ENCODE measurements around the gene RNASE1. TPM values are rescaled to one million over a fixed set of nuclear protein-coding genes. Genes with fewer than 3 reads are reported as not detected.
A peak's percentile ranks its signal among the peaks of the same experiment; 100 is the strongest.

RNASE1 gene
- total RNA-seq, 1 donor from 2014 or later = not detected

DNA sequence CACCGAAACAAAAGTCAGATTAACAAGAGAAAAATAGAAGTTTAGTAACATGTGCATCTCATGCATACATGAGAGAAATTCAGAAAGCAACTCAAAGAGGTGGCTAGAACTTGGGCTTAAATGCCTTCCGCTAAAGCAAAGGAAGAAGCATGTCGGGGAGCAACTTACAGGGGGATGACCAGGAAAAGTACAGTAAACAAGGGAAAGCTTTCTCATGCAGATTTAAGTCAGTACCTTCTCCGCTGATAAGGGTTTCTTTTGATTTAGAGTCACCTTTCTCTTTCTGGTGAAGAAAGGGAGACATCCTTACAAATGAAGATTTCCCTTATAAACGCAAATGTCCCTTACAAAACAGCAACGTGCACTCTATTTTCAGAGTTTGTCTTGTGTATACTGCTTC is 27.6 kb downstream of the RNASE1 start:
- no peak for TF ChIP-seq EZH2phosphoT487 (IDR thresholded peaks at IDR 0.05)
- no peaks in the 10 kb centered on the region for H3K27me3 ChIP-seq
- H3K79me2 ChIP-seq (ENCODE audit: low read depth) = no peaks in the 10 kb centered on the region
- Mint-ChIP-seq H3K4me1 (no peaks in the 10 kb centered on the region), H3K4me3 (no peak overlapping the region), H3K36me3 (no peaks in the 10 kb centered on the region), H3K27me3 (ENCODE audit: insufficient read depth, low read depth) (peaks cover 2% of the 10 kb centered on the region), H3K9me3 (no peaks in the 10 kb centered on the region), H3K27ac (no peak overlapping the region)
- H3K4me1 ChIP-seq = no peaks in the 10 kb centered on the region
- DNase-seq (ENCODE audit: low spot score) = no peak
- no peak overlapping the region for H3K4me3 ChIP-seq
- H3K9ac ChIP-seq = no peak overlapping the region
- no peaks in the 10 kb centered on the region for H3K36me3 ChIP-seq
- no peak overlapping the region for H3K27ac ChIP-seq
- H4K20me1 ChIP-seq (ENCODE audit: low read depth) = no peaks in the 10 kb centered on the region
- peak overlapping the region; percentile 6 for H3K4me2 ChIP-seq
- H3K9me3 ChIP-seq (ENCODE audit: low read depth) = no peaks in the 10 kb centered on the region
- H2AFZ ChIP-seq (replicated peaks) = peak overlapping the region; percentile 13
- no peaks in the 10 kb centered on the region for H3F3A ChIP-seq (ENCODE audit: low read depth)

DNA sequence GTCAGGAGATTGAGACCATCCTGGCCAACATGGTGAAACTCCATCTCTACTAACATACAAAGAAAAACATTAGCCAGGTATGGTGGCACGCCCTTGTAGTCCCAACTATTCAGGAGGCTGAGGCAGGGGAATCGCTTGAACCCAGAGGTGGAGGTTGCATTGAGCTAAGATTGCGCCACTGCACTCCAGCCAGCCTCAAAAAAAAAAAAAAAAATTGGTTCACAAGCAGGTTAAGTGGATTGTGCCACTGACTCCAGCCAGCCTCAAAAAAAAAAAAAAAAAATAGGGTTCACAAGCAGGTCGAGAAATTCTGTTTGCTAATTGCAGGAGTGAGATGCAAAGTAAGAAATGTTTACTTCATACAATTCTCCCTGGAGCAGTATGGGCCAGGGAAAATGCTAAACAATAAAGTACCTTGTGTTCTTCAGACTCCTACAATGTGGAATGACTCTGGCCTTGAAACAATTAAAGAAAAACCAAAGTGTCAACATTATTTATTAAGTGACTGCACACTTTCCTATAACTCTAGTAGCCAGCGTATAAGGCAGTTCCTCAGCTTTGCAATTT is 28.3 kb downstream of the RNASE1 start:
- no peaks in the 10 kb centered on the region for H3K4me1 Mint-ChIP-seq
- no peak overlapping the region for H3K4me2 ChIP-seq

GRCh38 chr14:20772650-20773049 is 30.0 kb downstream of the RNASE1 start:
- no peak overlapping the region for H3K27ac Mint-ChIP-seq
- no peak for DNase-seq (ENCODE audit: low spot score)
- H3K4me1 Mint-ChIP-seq = no peaks in the 10 kb centered on the region

More for the DNA sequence above, 28.3 kb downstream of the RNASE1 start:
- Histone ChIP-seq H4K20me1 (ENCODE audit: low read depth) (no peaks in the 10 kb centered on the region), H2AFZ (replicated peaks) (peak overlapping the region; percentile 13), H3K79me2 (ENCODE audit: low read depth) (no peaks in the 10 kb centered on the region), H3K36me3 (no peaks in the 10 kb centered on the region), H3K9me3 (ENCODE audit: low read depth) (no peaks in the 10 kb centered on the region), H3F3A (ENCODE audit: low read depth) (no peaks in the 10 kb centered on the region), H3K27me3 (no peaks in the 10 kb centered on the region), H3K4me3 (no peak overlapping the region), H3K4me1 (no peaks in the 10 kb centered on the region), H3K9ac (no peak overlapping the region), H3K27ac (no peak overlapping the region)
- Mint-ChIP-seq H3K9me3 (no peaks in the 10 kb centered on the region), H3K27ac (no peak overlapping the region), H3K36me3 (no peaks in the 10 kb centered on the region), H3K4me3 (no peak overlapping the region), H3K27me3 (ENCODE audit: insufficient read depth, low read depth) (peaks cover 2% of the 10 kb centered on the region)
- TF ChIP-seq EZH2phosphoT487 (IDR thresholded peaks at IDR 0.05) (no peak), EZH2 (IDR thresholded peaks at IDR 0.05) (no peak)
- TF ChIP-seq, protein P1, sequence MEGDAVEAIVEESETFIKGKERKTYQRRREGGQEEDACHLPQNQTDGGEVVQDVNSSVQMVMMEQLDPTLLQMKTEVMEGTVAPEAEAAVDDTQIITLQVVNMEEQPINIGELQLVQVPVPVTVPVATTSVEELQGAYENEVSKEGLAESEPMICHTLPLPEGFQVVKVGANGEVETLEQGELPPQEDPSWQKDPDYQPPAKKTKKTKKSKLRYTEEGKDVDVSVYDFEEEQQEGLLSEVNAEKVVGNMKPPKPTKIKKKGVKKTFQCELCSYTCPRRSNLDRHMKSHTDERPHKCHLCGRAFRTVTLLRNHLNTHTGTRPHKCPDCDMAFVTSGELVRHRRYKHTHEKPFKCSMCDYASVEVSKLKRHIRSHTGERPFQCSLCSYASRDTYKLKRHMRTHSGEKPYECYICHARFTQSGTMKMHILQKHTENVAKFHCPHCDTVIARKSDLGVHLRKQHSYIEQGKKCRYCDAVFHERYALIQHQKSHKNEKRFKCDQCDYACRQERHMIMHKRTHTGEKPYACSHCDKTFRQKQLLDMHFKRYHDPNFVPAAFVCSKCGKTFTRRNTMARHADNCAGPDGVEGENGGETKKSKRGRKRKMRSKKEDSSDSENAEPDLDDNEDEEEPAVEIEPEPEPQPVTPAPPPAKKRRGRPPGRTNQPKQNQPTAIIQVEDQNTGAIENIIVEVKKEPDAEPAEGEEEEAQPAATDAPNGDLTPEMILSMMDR (IDR thresholded peaks at IDR 0.05) = no peak
- no peak for DNase-seq (ENCODE audit: low spot score)

GRCh38 chr14:20769421-20769820 is 33.2 kb downstream of the RNASE1 start:
- Mint-ChIP-seq H3K36me3 (no peaks in the 10 kb centered on the region), H3K27ac (no peak overlapping the region), H3K4me3 (no peak overlapping the region), H3K27me3 (ENCODE audit: insufficient read depth, low read depth) (no peaks in the 10 kb centered on the region), H3K9me3 (no peaks in the 10 kb centered on the region), H3K4me1 (no peaks in the 10 kb centered on the region)
- Histone ChIP-seq H3K79me2 (ENCODE audit: low read depth) (no peaks in the 10 kb centered on the region), H3K4me1 (no peaks in the 10 kb centered on the region), H3K4me2 (no peak overlapping the region), H3F3A (ENCODE audit: low read depth) (no peaks in the 10 kb centered on the region), H3K9ac (no peak overlapping the region), H4K20me1 (ENCODE audit: low read depth) (no peaks in the 10 kb centered on the region), H2AFZ (replicated peaks) (no peak overlapping the region), H3K36me3 (no peaks in the 10 kb centered on the region), H3K27ac (no peak overlapping the region), H3K4me3 (no peak overlapping the region), H3K9me3 (ENCODE audit: low read depth) (no peaks in the 10 kb centered on the region), H3K27me3 (no peaks in the 10 kb centered on the region)
- TF ChIP-seq EZH2 (IDR thresholded peaks at IDR 0.05) (no peak), EZH2phosphoT487 (IDR thresholded peaks at IDR 0.05) (no peak)
- TF ChIP-seq, protein P1 (IDR thresholded peaks at IDR 0.05) = no peak
- no peak for DNase-seq (ENCODE audit: low spot score)

More at GRCh38 chr14:20772650-20773049, 30.0 kb downstream of the RNASE1 start:
- H4K20me1 ChIP-seq (ENCODE audit: low read depth) = no peaks in the 10 kb centered on the region
- H3F3A ChIP-seq (ENCODE audit: low read depth) = no peaks in the 10 kb centered on the region
- H3K27me3 ChIP-seq = no peaks in the 10 kb centered on the region
- no peak overlapping the region for H3K4me2 ChIP-seq
- no peaks in the 10 kb centered on the region for H3K9me3 ChIP-seq (ENCODE audit: low read depth)
- no peak for TF ChIP-seq EZH2 (IDR thresholded peaks at IDR 0.05)
- no peak for TF ChIP-seq EZH2phosphoT487 (IDR thresholded peaks at IDR 0.05)
- TF ChIP-seq, protein P1 (IDR thresholded peaks at IDR 0.05) = no peak
- H3K27ac ChIP-seq = no peak overlapping the region
- no peaks in the 10 kb centered on the region for H3K36me3 ChIP-seq
- H3K36me3 Mint-ChIP-seq = no peaks in the 10 kb centered on the region
- no peaks in the 10 kb centered on the region for H3K4me1 ChIP-seq
- H3K4me3 Mint-ChIP-seq = no peak overlapping the region
- no peaks in the 10 kb centered on the region for H3K79me2 ChIP-seq (ENCODE audit: low read depth)
- no peaks in the 10 kb centered on the region for H3K9me3 Mint-ChIP-seq
- H3K27me3 Mint-ChIP-seq (ENCODE audit: insufficient read depth, low read depth) = peaks cover 2% of the 10 kb centered on the region
- no peak overlapping the region for H3K4me3 ChIP-seq
- H2AFZ ChIP-seq (replicated peaks) = no peak overlapping the region
- H3K9ac ChIP-seq = no peak overlapping the region
